ENCODE results near the gene ALOX5. TPM values are rescaled to one million over a fixed set of nuclear protein-coding genes. Genes with fewer than 3 reads are reported as not detected.

Gene ALOX5
- total RNA-seq, 1 donor, result 9.2 TPM

- no peak for DNase-seq (ENCODE audit: low read depth in 2 of 3, low spot score in 2 of 3)
Observed at GRCh38 chr10:45441239-45442190, 67.5 kb downstream of the ALOX5 start.

- no peak for DNase-seq (ENCODE audit: low read depth in 2 of 3, low spot score in 2 of 3)
Observed at GRCh38 chr10:45442251-45442650, 68.2 kb downstream of the ALOX5 start.

DNA sequence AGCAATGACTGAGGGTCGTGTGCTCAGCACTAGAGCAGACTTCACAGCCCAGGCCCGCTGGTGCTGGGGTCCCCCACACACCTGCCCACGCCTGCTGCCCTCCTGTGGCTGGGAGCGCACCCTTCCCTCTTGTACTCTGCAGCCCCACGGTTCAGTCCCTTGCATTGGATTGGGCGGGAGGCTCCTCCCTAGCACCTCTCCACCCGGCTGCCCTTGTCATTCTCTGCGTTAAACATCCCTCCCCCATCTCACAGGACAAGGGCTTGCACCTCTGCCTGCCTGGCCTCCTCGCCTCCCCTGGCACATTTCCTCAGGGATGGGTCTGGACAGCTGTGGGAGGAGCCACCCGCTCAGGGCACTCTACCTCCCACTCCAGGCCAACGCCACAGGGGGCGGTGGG, 68.6 kb downstream of the ALOX5 start:
- peak in 1 of 3 donors; percentile 28 for DNase-seq (ENCODE audit: low read depth in 2 of 3, low spot score in 2 of 3)

GRCh38 chr10:45443101-45444009, 69.3 kb downstream of the ALOX5 start:
- no peak for DNase-seq (ENCODE audit: low read depth in 2 of 3, low spot score in 2 of 3)

DNA sequence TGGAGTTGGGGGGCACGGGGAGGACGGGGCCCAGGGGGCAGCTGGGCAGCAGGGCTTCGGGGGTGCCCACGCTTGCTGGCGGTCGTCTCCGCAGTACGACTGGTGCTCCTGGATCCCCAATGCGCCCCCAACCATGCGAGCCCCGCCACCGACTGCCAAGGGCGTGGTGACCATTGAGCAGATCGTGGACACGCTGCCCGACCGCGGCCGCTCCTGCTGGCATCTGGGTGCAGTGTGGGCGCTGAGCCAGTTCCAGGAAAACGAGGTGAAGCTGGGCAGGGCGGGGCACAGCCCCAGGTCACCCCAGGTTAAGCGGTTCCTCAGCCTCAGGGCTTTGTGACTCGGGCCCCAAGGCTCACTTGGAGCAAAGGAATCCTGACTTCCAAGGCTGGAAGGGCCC, 70.0 kb downstream of the ALOX5 start:
- DNase-seq (ENCODE audit: low read depth in 2 of 3, low spot score in 2 of 3), result no peak

- no peak for DNase-seq (ENCODE audit: low read depth in 2 of 3, low spot score in 2 of 3)
Observed at GRCh38 chr10:45444976-45445898, 71.2 kb downstream of the ALOX5 start.

DNA sequence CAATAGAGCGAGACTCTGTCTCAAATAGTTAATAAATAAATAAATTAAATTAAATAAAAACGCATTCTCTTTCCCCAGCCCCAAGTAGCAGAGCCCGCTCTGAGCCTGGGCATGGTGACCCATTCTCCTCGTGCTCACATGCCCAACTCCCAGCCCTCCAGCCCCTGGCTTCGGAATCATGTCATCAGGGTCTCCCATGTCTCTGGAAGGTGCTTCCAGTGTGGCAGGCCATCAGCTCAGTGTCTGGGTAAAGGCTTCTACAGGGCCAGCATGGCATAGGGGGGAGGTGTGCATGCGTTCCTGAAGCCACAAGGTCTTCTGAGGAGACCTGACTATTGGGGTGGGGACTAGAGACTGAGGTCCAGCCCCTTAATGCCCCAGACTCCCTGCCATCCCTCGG, 72.8 kb downstream of the ALOX5 start:
- DNase-seq (ENCODE audit: low read depth in 2 of 3, low spot score in 2 of 3), result no peak

DNA sequence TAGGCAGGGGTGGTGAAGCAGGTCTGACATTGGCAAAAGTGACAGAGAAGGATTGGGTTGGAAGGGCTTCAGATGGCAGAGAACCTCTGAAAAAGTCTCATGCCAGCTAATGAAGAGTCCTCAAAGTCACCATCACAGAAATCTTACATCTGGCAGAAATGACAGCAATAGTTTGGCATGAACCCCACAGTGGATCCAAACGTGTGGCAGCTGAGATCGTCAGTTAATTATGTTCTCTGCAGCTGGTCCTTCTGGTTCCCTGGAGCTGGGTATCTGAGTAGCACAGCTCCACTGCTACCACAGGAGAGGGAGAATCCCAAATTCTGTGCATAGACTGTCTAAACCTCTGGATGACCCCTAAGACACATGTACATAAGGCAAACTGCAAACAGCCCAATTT, 73.4 kb downstream of the ALOX5 start:
- DNase-seq (ENCODE audit: low read depth in 2 of 3, low spot score in 2 of 3), result no peak

- no peak for DNase-seq (ENCODE audit: low read depth in 2 of 3, low spot score in 2 of 3)
Observed at GRCh38 chr10:45450866-45451265, 76.8 kb downstream of the ALOX5 start.

- DNase-seq (ENCODE audit: low read depth in 2 of 3, low spot score in 2 of 3), result no peak
Observed at GRCh38 chr10:45451407-45451806, 77.4 kb downstream of the ALOX5 start.

GRCh38 chr10:45452268-45452667, 78.3 kb downstream of the ALOX5 start:
- no peak for DNase-seq (ENCODE audit: low read depth in 2 of 3, low spot score in 2 of 3)

- DNase-seq (ENCODE audit: low read depth in 2 of 3, low spot score in 2 of 3), result no peak
Observed at GRCh38 chr10:45452743-45453452, 78.9 kb downstream of the ALOX5 start.

GRCh38 chr10:45453639-45454255, 79.7 kb downstream of the ALOX5 start:
- no peak for DNase-seq (ENCODE audit: low read depth in 2 of 3, low spot score in 2 of 3)

DNA sequence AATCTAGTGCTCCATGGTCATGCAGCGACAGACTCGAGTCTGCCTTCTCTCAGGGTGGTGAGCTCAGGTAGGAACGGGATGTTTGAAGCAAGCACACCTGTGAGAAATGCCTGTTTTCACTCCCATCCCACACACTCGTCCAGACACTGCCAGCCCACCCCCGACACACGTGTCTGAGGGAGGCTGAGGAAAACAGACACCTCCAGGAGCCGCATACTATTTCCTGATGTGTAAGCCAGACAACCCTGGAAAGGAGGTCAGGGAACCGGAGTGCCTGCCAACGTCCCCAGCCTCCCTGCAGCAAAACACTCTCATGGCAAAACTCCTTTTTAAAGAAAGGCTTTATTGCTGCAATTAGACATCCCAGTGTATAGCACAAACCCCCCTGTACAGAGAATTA, 80.2 kb downstream of the ALOX5 start:
- DNase-seq (ENCODE audit: low read depth in 2 of 3, low spot score in 2 of 3), result no peak

DNA sequence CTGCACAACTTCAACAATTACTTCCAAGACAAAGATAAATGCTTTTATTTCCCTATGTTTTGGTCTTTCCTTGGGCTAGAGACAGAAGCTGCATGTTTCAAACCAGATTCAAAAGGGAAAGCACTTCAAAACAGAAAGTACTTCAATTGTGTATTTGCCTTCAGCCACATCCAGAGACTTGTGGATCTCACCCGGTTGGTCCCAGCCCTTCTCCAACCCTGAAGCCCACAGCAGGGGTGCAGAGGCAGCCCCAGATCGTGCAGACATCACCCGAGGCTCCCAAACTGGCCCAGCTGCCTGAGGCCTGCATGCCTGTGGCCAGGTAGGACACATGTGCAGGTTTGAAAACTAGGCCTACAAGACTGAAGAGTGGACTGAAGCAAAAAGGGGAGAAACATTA, 80.8 kb downstream of the ALOX5 start:
- no peak for DNase-seq (ENCODE audit: low read depth in 2 of 3, low spot score in 2 of 3)

GRCh38 chr10:45456233-45456632, 82.2 kb downstream of the ALOX5 start:
- no peak for DNase-seq (ENCODE audit: low read depth in 2 of 3, low spot score in 2 of 3)

- no peak for DNase-seq (ENCODE audit: low read depth in 2 of 3, low spot score in 2 of 3)
Observed at GRCh38 chr10:45456822-45457221, 82.8 kb downstream of the ALOX5 start.

DNA sequence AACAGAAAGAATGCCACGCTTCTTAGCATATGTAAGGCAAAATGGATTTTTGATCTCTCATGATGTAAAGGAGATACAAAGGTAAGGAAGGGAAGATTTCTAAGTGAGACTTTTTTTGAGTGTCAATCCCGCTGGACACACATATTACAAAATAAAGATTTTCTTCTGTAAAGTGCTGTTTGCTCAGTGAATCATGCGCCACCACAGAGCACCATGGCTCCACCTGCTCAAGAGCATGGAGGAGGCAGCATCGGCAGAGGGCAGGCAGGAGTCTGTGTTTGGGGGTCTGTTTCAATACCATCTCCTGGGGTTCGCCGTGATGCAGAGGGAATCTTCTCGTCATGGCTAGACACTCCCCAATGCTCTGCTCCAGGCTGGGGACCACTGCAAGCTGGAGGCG, 83.5 kb downstream of the ALOX5 start:
- no peak for DNase-seq (ENCODE audit: low read depth in 2 of 3, low spot score in 2 of 3)

- DNase-seq (ENCODE audit: low read depth in 2 of 3, low spot score in 2 of 3), result no peak
Observed at GRCh38 chr10:45460235-45460878, 86.3 kb downstream of the ALOX5 start.
